Measurements from ENCODE around the gene ARHGAP22.

Gene ARHGAP22

GRCh38 chr10:48574322-48574796 lies 30.5 kb downstream of the ARHGAP22 start:
- Histone ChIP-seq H3K27me3 (ENCODE audit: control insufficient read depth, insufficient read depth, low read length) (no peaks in the 10 kb centered on the region), H3K36me3 (ENCODE audit: insufficient read depth, low read length) (peaks cover 90% of the 10 kb centered on the region), H3K4me2 (ENCODE audit: low read length) (no peak overlapping the region), H3K9ac (ENCODE audit: low read depth, low read length) (no peak overlapping the region), H3K4me1 (ENCODE audit: control insufficient read depth, insufficient read depth, low read length) (peaks cover 18% of the 10 kb centered on the region), H3K9me3 (replicated peaks; ENCODE audit: low read length) (no peaks in the 10 kb centered on the region), H3K4me3 (ENCODE audit: low read length) (no peak overlapping the region)

DNA sequence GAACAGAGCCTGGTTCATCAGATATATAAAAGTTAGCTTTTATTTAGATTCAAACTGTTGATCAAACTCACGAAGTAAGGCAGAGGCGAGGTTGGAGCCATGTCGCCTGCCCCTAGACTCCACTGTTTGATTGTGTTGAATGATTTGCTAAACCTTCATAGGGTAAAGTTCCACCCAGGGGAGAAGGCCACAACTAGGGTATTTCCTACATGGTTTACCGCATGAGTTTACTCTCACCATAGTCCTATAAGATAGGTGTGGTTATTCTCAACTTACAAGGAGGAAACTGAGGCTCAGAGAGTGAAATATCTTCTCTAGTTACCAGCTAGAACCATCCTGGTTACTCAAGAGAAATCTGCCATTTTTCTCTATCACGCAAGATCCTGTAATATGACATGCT lies 31.8 kb downstream of the ARHGAP22 start:
- H3K9ac ChIP-seq (ENCODE audit: low read depth, low read length) = no peak overlapping the region
- H3K4me3 ChIP-seq (ENCODE audit: low read length) = no peak overlapping the region
- H3K27me3 ChIP-seq (ENCODE audit: control insufficient read depth, insufficient read depth, low read length) = no peaks in the 10 kb centered on the region
- H3K36me3 ChIP-seq (ENCODE audit: insufficient read depth, low read length) = peaks cover 90% of the 10 kb centered on the region
- H3K4me1 ChIP-seq (ENCODE audit: control insufficient read depth, insufficient read depth, low read length) = peaks cover 13% of the 10 kb centered on the region
- H3K4me2 ChIP-seq (ENCODE audit: low read length) = no peak overlapping the region
- no peaks in the 10 kb centered on the region for H3K9me3 ChIP-seq (replicated peaks; ENCODE audit: low read length)

DNA sequence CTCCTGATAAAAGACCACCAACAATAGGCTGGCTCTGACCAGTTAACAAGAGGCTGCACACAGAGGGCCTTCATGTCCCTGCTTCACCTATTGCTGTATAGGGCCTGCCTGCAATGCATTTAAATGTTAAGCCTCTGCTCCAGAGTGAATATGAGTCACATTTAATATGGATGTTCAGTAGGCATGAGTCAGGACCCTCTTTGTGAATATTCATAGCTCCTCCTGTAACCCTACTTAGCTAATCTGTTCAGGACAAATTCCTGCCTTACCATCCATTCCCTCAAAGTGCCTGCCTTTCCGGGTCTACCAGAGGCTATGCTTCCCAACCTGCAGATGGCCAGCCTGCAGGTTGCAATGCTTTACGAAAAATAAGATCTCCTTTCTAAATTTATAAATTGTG lies 32.5 kb downstream of the ARHGAP22 start:
- H3K9ac ChIP-seq (ENCODE audit: low read depth, low read length) = no peak overlapping the region
- H3K4me1 ChIP-seq (ENCODE audit: control insufficient read depth, insufficient read depth, low read length) = peaks cover 13% of the 10 kb centered on the region
- H3K9me3 ChIP-seq (replicated peaks; ENCODE audit: low read length) = no peaks in the 10 kb centered on the region
- no peak overlapping the region for H3K4me2 ChIP-seq (ENCODE audit: low read length)
- H3K36me3 ChIP-seq (ENCODE audit: insufficient read depth, low read length) = peaks cover 88% of the 10 kb centered on the region
- H3K4me3 ChIP-seq (ENCODE audit: low read length) = no peak overlapping the region
- H3K27me3 ChIP-seq (ENCODE audit: control insufficient read depth, insufficient read depth, low read length) = no peaks in the 10 kb centered on the region

- Histone ChIP-seq H3K4me3 (ENCODE audit: low read length) (no peak overlapping the region), H3K4me1 (ENCODE audit: control insufficient read depth, insufficient read depth, low read length) (peaks cover 13% of the 10 kb centered on the region), H3K9me3 (replicated peaks; ENCODE audit: low read length) (no peaks in the 10 kb centered on the region), H3K36me3 (ENCODE audit: insufficient read depth, low read length) (peaks cover 75% of the 10 kb centered on the region), H3K9ac (ENCODE audit: low read depth, low read length) (no peak overlapping the region), H3K4me2 (ENCODE audit: low read length) (no peak overlapping the region), H3K27me3 (ENCODE audit: control insufficient read depth, insufficient read depth, low read length) (no peaks in the 10 kb centered on the region)
These were observed 36.3 kb downstream of the ARHGAP22 start for GRCh38 chr10:48568546-48568945.

- Histone ChIP-seq H3K27me3 (ENCODE audit: control insufficient read depth, insufficient read depth, low read length) (no peaks in the 10 kb centered on the region), H3K36me3 (ENCODE audit: insufficient read depth, low read length) (peaks cover 71% of the 10 kb centered on the region), H3K9me3 (replicated peaks; ENCODE audit: low read length) (no peaks in the 10 kb centered on the region), H3K4me3 (ENCODE audit: low read length) (no peak overlapping the region), H3K4me1 (ENCODE audit: control insufficient read depth, insufficient read depth, low read length) (peaks cover 12% of the 10 kb centered on the region), H3K4me2 (ENCODE audit: low read length) (no peak overlapping the region), H3K9ac (ENCODE audit: low read depth, low read length) (no peak overlapping the region)
These were observed 36.7 kb downstream of the ARHGAP22 start for GRCh38 chr10:48568131-48568530.

GRCh38 chr10:48567346-48567745 lies 37.5 kb downstream of the ARHGAP22 start:
- H3K4me2 ChIP-seq (ENCODE audit: low read length) = no peak overlapping the region
- peaks cover 4% of the 10 kb centered on the region for H3K4me1 ChIP-seq (ENCODE audit: control insufficient read depth, insufficient read depth, low read length)
- no peak overlapping the region for H3K9ac ChIP-seq (ENCODE audit: low read depth, low read length)
- H3K9me3 ChIP-seq (replicated peaks; ENCODE audit: low read length) = no peaks in the 10 kb centered on the region
- H3K36me3 ChIP-seq (ENCODE audit: insufficient read depth, low read length) = peaks cover 68% of the 10 kb centered on the region
- no peak overlapping the region for H3K4me3 ChIP-seq (ENCODE audit: low read length)
- no peaks in the 10 kb centered on the region for H3K27me3 ChIP-seq (ENCODE audit: control insufficient read depth, insufficient read depth, low read length)

- Histone ChIP-seq H3K9me3 (replicated peaks; ENCODE audit: low read length) (no peaks in the 10 kb centered on the region), H3K36me3 (ENCODE audit: insufficient read depth, low read length) (peaks cover 46% of the 10 kb centered on the region), H3K4me3 (ENCODE audit: low read length) (no peak overlapping the region), H3K4me2 (ENCODE audit: low read length) (no peak overlapping the region), H3K27me3 (ENCODE audit: control insufficient read depth, insufficient read depth, low read length) (no peaks in the 10 kb centered on the region), H3K9ac (ENCODE audit: low read depth, low read length) (no peak overlapping the region), H3K4me1 (ENCODE audit: control insufficient read depth, insufficient read depth, low read length) (no peaks in the 10 kb centered on the region)
These were observed 40.3 kb downstream of the ARHGAP22 start for GRCh38 chr10:48564466-48565160.

- H3K4me1 ChIP-seq (ENCODE audit: control insufficient read depth, insufficient read depth, low read length) = peaks cover 8% of the 10 kb centered on the region
- no peak overlapping the region for H3K4me3 ChIP-seq (ENCODE audit: low read length)
- H3K4me2 ChIP-seq (ENCODE audit: low read length) = no peak overlapping the region
- no peak overlapping the region for H3K9ac ChIP-seq (ENCODE audit: low read depth, low read length)
- no peaks in the 10 kb centered on the region for H3K9me3 ChIP-seq (replicated peaks; ENCODE audit: low read length)
- H3K27me3 ChIP-seq (ENCODE audit: control insufficient read depth, insufficient read depth, low read length) = no peaks in the 10 kb centered on the region
- peaks cover 67% of the 10 kb centered on the region for H3K36me3 ChIP-seq (ENCODE audit: insufficient read depth, low read length)
These were observed 47.3 kb downstream of the ARHGAP22 start for GRCh38 chr10:48557511-48558123.

GRCh38 chr10:48556713-48557112 lies 48.2 kb downstream of the ARHGAP22 start:
- no peaks in the 10 kb centered on the region for H3K9me3 ChIP-seq (replicated peaks; ENCODE audit: low read length)
- peaks cover 14% of the 10 kb centered on the region for H3K4me1 ChIP-seq (ENCODE audit: control insufficient read depth, insufficient read depth, low read length)
- H3K4me3 ChIP-seq (ENCODE audit: low read length) = no peak overlapping the region
- no peak overlapping the region for H3K9ac ChIP-seq (ENCODE audit: low read depth, low read length)
- H3K27me3 ChIP-seq (ENCODE audit: control insufficient read depth, insufficient read depth, low read length) = no peaks in the 10 kb centered on the region
- H3K36me3 ChIP-seq (ENCODE audit: insufficient read depth, low read length) = peaks cover 70% of the 10 kb centered on the region
- no peak overlapping the region for H3K4me2 ChIP-seq (ENCODE audit: low read length)

GRCh38 chr10:48556065-48556464 lies 48.8 kb downstream of the ARHGAP22 start:
- Histone ChIP-seq H3K4me2 (ENCODE audit: low read length) (no peak overlapping the region), H3K4me3 (ENCODE audit: low read length) (no peak overlapping the region), H3K36me3 (ENCODE audit: insufficient read depth, low read length) (peaks cover 76% of the 10 kb centered on the region), H3K27me3 (ENCODE audit: control insufficient read depth, insufficient read depth, low read length) (no peaks in the 10 kb centered on the region), H3K9ac (ENCODE audit: low read depth, low read length) (no peak overlapping the region), H3K9me3 (replicated peaks; ENCODE audit: low read length) (no peaks in the 10 kb centered on the region), H3K4me1 (ENCODE audit: control insufficient read depth, insufficient read depth, low read length) (peaks cover 14% of the 10 kb centered on the region)

DNA sequence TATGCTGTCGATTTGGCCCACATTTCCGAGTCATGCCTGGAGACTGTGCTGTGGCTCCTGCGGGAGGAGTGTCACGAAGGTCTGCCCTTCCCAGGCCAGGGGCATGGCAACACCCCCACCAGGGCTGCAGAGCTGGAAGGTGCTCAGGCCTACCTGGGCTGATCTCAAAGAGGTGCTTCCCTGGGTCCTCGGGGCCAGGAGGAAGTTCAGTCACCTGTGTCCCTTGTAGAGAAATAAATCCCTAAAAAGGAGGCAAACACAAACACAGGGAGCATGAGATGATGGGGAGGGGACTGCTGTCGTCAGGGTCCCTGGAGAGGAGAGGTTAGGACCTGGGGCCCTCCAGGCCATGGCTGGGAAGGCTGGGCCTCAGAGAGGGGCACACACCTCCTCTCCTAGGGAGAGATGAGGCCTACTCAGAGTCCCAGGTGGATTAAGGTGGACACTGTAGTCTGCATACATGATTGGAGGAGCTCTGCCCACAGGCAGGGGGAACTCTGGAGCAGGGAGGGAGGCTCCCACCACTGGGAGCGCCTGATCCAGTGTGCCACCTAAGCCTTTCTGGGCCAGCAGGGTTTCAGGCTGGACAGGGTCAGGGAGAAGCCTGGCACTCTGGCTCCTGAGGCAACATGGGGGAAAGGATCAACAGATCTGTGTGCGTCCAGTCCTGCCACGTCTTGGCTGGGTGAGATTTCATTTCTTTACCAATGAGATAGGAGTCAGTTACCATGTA lies 49.4 kb downstream of the ARHGAP22 start:
- no peak overlapping the region for H3K4me2 ChIP-seq (ENCODE audit: low read length)
- H3K9me3 ChIP-seq (replicated peaks; ENCODE audit: low read length) = no peaks in the 10 kb centered on the region
- H3K36me3 ChIP-seq (ENCODE audit: insufficient read depth, low read length) = peaks cover 82% of the 10 kb centered on the region
- peaks cover 14% of the 10 kb centered on the region for H3K4me1 ChIP-seq (ENCODE audit: control insufficient read depth, insufficient read depth, low read length)
- no peak overlapping the region for H3K9ac ChIP-seq (ENCODE audit: low read depth, low read length)
- no peak overlapping the region for H3K4me3 ChIP-seq (ENCODE audit: low read length)
- no peaks in the 10 kb centered on the region for H3K27me3 ChIP-seq (ENCODE audit: control insufficient read depth, insufficient read depth, low read length)
